Adrenal gland (tissue), 5 donors: ENCODE measurements around the gene PLEKHG4B.

Source experiments
- POLR2A ChIP-seq, 2 donors: fragments of 450-650 bp; IDR thresholded peaks; one replicate each; pipeline ENCODE4 v1.6.1; 2017; ENCODE audit warnings: antibody characterized with exemption in 2 of 2, mild to moderate bottlenecking in 2 of 2, moderate library complexity in 1 of 2
- TF ChIP-seq, protein P1 (sequence below), 6 experiments: fragments of 450-650 bp in 4 of 6; fragments of 200-600 bp in 2 of 6; sonication (generic) in 1 of 6; IDR thresholded peaks; 1 replicate in 5 of 6; 2 replicates in 1 of 6; pipeline versions ENCODE4 v1.5.1 to v1.8.0; 2016 to 2021; ENCODE audit warnings: antibody characterized with exemption in 6 of 6, mild to moderate bottlenecking in 2 of 6, moderate library complexity in 1 of 6
- donor health status: DM: no; HTN: no; CAD: no.

DNA sequence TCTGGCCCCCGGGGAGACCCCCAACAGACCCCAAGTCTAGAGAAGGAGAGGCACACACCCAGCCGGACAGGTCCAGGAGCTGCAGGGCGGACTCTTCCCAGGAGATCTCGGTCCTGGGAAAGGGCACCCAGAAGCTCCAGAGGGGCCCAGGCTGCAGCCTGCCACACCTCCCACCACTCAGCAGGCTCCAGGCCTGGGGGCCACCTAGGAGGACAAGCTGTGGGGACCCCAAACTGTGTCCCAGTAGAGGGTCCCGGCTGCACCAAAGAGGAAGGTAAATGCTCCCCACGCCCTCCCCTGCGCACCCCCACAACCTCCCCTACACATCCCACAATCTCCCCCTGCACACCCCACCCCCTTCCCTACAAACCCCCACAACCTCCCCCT, 48.5 kb downstream of the PLEKHG4B start:
- TF ChIP-seq, protein P1, sequence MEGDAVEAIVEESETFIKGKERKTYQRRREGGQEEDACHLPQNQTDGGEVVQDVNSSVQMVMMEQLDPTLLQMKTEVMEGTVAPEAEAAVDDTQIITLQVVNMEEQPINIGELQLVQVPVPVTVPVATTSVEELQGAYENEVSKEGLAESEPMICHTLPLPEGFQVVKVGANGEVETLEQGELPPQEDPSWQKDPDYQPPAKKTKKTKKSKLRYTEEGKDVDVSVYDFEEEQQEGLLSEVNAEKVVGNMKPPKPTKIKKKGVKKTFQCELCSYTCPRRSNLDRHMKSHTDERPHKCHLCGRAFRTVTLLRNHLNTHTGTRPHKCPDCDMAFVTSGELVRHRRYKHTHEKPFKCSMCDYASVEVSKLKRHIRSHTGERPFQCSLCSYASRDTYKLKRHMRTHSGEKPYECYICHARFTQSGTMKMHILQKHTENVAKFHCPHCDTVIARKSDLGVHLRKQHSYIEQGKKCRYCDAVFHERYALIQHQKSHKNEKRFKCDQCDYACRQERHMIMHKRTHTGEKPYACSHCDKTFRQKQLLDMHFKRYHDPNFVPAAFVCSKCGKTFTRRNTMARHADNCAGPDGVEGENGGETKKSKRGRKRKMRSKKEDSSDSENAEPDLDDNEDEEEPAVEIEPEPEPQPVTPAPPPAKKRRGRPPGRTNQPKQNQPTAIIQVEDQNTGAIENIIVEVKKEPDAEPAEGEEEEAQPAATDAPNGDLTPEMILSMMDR (IDR thresholded peaks at IDR 0.05) = no peak
- no peak for TF ChIP-seq POLR2A (IDR thresholded peaks at IDR 0.05)
